Stimulated activated memory B cell treated with anti-CD40 and anti-IgM and Interleukin-4, amounts not matched to agents 10 μg/mL and 1 μg/mL and 100 μg/mL, for 72 hours (primary cell): ENCODE results near the gene ZNF730.
"Not testable (repeated sequence)": the region's sequence is repeated elsewhere in the genome, so short reads cannot be mapped to it uniquely, and the experiment has no call there.

Experiments used
- ATAC-seq: fragments of 150-1000 bp; cut with Tn5 transposase; 2 replicates; pipeline ENCODE4 v1.10.0; 2021
- H3K27ac Mint-ChIP-seq: one replicate; pipeline ENCODE4 v1.8.0; 2022; ENCODE audit warnings: mild to moderate bottlenecking, mixed read lengths
- H3K27me3 Mint-ChIP-seq: one replicate; pipeline ENCODE4 v1.8.0; 2022; ENCODE audit warnings: mixed read lengths
- H3K36me3 Mint-ChIP-seq: one replicate; pipeline ENCODE4 v1.8.0; 2022; ENCODE audit warnings: mixed read lengths
- H3K4me1 Mint-ChIP-seq: one replicate; pipeline ENCODE4 v1.8.0; 2022; ENCODE audit warnings: mixed read lengths
- H3K4me3 Mint-ChIP-seq: one replicate; pipeline ENCODE4 v1.8.0; 2022; ENCODE audit warnings: mild to moderate bottlenecking, moderate library complexity, mixed read lengths
- H3K9me3 Mint-ChIP-seq: one replicate; pipeline ENCODE4 v1.8.0; 2022; ENCODE audit warnings: mixed read lengths

Gene ZNF730

DNA sequence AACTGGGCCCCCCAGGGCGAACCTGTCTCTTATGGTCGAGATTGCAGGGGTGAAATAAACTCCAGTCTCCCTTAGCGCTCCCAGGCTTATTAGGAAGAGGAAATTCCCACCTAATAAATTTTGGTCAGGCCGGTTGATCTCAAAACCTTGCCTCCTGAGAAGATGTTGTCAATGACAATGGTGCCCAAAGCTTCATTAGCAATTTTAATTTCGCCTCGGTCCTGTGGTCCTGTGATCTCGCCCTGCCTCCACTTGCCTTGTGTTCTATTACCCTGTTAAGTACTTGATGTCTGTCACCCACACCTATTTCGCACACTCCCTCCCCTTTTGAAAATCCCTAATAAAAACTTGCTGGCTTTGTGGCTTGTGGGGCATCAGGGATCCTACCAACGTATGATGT is 51.5 kb downstream of the ZNF730 start:
- H3K27me3 Mint-ChIP-seq, H3K4me1 Mint-ChIP-seq, H3K4me3 Mint-ChIP-seq, H3K9me3 Mint-ChIP-seq, ATAC-seq, H3K27ac Mint-ChIP-seq, H3K36me3 Mint-ChIP-seq: not testable (repeated sequence)

- no peak overlapping the region for H3K4me3 Mint-ChIP-seq
- no peaks in the 10 kb centered on the region for H3K27me3 Mint-ChIP-seq
- no peaks in the 10 kb centered on the region for H3K36me3 Mint-ChIP-seq
- H3K9me3 Mint-ChIP-seq = peaks cover 20% of the 10 kb centered on the region
- H3K27ac Mint-ChIP-seq = no peak overlapping the region
- ATAC-seq = no peak
- H3K4me1 Mint-ChIP-seq = no peaks in the 10 kb centered on the region
Observed at GRCh38 chr19:23183251-23183650, 66.4 kb downstream of the ZNF730 start.

DNA sequence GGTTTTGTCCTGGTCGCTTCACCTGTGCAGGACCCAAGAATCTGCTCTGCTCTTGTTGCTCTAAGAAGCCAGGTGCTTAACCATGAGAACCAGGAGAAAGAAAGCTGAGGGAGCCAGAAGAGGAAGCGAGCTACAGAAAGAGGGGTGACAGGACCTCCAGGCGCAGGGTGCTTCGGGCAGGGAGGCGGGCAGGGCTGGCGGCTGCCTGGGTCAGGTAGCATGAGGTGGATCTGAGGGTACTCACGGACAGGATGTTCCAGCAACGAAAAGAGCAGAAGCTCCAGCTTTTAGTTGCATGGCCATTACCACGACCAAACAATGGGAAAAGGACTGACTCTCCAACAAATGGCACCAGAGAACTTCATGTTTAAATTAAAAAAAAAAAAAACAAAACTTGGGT is 73.5 kb downstream of the ZNF730 start:
- Mint-ChIP-seq H3K4me1 (no peaks in the 10 kb centered on the region), H3K27ac (no peak overlapping the region), H3K27me3 (no peaks in the 10 kb centered on the region), H3K4me3 (no peak overlapping the region), H3K36me3 (no peaks in the 10 kb centered on the region), H3K9me3 (peaks cover 6% of the 10 kb centered on the region)
- ATAC-seq = no peak
